Activated T-helper 1 cell treated with anti-CD3 and anti-CD28 coated beads, Interleukin-2, amount 50 U/mL, for 16 hours (primary cell): ENCODE results near the gene ZFYVE28.
"Not testable (repeated sequence)": the region's sequence is repeated elsewhere in the genome, so short reads cannot be mapped to it uniquely, and the experiment has no call there.

Experiments used
- DNase-seq, 2 donors: peaks; one replicate each; pipeline ENCODE4 v3.0.0-alpha.2; 2020; ENCODE audit warnings: low read depth in 1 of 2, low spot score in 1 of 2

The ZFYVE28 gene

GRCh38 chr4:2417765-2418649 is at the start of gene ZFYVE28:
TSS of gene ZFYVE28 (minus strand) at chr4:2418645. CDS start at chr4:2418323, 322 bp downstream.
- DNase-seq = no peak

DNA sequence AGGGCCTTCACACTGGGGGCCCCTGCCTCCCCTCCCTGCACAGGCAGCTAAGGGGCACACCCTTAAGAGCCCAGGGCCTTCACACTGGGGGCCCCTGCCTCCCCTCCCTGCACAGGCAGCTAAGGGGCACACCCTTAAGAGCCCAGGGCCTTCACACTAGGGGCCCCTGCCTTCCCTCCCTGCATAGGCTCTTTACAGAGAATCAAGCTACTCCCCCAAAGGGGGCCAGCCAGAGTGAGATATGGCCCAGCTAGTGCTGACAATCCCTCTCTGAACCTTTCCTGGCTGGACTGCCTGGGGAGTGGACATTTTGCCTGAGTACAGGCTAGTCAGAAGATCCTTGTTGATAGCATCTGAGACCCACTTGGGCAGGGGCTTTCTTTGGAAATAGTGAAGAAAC is 47.1 kb upstream of the ZFYVE28 start:
- not testable (repeated sequence) for DNase-seq

- DNase-seq = no peak
These were observed 46.6 kb upstream of the ZFYVE28 start for GRCh38 chr4:2465032-2465431.

DNA sequence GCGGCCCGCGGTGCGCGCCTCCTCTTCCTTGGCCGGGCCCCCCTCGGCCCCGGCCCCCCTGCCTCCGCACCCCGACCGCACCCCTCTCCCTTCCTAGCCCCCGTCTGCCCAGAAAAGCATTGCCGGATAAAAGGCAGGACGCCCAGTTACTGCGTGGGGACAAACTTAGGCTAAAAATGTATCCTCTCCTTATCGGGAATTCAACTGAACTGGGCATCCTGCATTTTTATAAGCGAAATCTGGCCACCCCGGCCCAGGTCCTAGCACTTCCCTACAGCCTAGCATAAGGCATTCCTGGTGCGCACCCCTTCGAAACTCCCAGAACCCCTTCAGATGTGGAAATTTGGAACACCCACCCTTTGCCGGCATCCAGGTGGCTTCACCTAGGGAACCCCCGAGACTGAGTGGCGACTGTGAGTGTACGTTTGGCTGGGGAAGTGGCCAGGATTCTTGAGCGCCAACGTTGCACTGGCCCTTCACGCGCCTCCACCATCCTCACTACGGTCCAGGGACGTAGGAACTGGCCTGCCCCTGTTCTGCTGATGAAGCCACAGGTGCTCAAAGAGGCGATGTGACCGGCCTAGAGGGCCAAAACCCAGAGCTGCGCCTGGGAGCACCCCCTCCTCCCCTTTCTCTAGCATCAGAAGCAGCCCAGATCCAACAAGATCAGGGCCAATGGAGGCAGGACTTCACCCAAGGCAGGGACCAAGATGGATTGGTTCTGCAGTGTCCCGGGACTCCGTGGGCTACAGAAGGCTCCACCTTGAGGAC is 44.7 kb upstream of the ZFYVE28 start:
- DNase-seq = no peak

GRCh38 chr4:2462218-2462991 is 44.0 kb upstream of the ZFYVE28 start:
- peak; percentile 32 to 57 for DNase-seq

DNA sequence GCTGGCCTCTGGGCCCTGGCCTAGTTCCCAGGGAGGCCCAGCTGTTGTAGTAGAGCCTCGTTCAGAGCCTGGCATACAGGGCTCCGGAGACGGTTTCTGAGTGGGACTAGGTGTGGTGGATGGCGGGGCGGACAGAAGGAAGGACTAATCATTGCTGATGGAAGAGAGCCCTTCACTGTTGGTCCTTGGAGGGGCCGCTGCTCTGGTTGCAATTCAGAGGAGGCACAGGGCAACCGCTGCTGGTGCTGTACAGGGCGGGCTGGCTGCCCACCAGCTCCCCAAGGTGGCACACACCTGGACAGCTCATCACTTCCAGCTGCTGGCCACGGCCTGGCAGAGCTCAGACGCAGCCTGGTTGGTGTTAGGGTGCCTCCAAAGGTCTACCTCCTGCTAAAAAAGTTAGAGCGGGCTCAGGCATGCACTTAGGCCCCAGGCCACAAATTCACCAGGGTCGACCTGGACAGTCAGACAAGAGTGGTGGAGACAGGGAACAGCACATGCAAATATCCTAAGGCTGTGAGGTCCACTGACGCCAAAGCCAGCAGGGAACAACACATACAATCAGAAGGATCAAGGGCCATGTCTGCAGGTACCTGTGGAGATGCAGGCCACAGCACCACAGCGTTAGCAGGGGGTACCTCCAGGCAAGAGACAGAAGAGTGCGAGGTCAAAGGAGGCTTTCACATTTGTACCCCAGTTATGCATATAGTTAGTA is 43.0 kb upstream of the ZFYVE28 start:
- no peak for DNase-seq

- DNase-seq = no peak
These were observed 41.3 kb upstream of the ZFYVE28 start for GRCh38 chr4:2459589-2460349.

DNA sequence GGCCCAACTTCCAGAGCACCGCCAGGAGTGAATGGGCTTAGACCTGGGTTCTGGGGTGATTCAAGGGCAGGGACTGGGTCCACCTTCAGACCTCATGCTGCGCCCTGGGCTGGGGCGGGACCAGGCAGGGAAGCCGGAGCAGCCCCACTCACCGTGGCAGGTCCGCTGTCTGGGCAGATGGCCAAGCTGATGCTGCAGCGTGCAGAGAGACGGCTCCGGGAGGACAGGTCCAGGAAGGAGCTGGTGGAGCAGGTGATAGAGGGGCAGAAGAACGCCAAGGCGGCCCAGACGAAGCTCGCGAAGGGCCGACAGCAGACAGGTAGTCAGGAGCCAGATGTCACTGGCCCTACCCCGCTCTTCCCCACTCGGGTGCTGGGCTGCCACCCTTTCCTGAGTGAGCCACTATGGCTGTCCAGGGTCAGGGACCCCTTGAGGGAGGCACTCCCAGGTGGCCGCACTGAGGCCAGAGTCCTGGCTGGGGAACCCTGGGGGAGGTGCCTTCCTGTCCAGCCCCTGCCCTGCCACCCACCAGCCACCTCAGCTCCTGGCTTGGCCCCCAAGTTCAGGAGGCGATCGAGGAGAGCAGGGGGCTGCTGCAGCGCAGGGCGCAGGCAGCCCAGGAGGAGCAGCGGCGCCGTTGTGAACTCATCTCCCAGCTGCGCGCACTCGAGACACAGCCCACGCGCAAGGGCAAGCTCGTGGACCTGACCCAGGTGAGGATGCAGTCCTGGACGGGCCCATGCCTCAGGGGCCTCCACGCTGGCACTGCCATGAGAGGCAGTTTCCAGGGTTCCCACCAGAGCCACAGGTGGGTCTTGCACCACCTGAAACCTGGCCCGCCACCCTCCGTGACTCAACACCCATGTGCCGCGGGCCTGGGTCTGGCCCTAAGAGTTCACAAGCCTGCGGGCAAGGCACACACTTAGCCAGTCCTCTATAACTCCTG is 40.4 kb upstream of the ZFYVE28 start:
- no peak for DNase-seq

GRCh38 chr4:2457481-2458295 is 39.2 kb upstream of the ZFYVE28 start:
- DNase-seq = no peak

- DNase-seq = no peak
These were observed 33.7 kb upstream of the ZFYVE28 start for GRCh38 chr4:2451821-2452785.

DNA sequence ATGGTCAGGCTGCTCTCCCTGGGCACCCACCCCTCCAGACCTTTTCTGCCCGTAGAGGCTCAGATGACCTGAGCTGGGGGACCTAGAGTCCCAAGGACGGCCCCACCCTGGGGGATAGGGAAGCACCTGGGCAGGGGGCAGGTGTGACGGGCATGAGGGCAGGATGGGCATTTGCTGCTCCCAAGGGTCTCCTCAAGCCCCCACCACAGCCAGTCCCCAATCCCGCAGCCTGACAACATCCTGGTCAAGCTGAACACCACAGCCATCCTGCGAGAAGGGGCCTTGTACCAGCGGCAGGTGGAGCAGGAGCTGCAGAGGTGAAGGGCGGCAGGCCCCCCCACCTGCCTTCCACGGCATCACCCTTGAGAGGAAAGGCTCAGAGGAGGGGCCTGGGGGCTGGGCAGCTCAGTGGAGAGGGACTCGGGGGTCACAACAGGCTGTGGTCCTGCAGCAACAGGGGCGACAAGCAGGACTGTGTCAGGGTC is 32.6 kb upstream of the ZFYVE28 start:
- DNase-seq = no peak

- no peak for DNase-seq
These were observed 32.1 kb upstream of the ZFYVE28 start for GRCh38 chr4:2450394-2451035.

DNA sequence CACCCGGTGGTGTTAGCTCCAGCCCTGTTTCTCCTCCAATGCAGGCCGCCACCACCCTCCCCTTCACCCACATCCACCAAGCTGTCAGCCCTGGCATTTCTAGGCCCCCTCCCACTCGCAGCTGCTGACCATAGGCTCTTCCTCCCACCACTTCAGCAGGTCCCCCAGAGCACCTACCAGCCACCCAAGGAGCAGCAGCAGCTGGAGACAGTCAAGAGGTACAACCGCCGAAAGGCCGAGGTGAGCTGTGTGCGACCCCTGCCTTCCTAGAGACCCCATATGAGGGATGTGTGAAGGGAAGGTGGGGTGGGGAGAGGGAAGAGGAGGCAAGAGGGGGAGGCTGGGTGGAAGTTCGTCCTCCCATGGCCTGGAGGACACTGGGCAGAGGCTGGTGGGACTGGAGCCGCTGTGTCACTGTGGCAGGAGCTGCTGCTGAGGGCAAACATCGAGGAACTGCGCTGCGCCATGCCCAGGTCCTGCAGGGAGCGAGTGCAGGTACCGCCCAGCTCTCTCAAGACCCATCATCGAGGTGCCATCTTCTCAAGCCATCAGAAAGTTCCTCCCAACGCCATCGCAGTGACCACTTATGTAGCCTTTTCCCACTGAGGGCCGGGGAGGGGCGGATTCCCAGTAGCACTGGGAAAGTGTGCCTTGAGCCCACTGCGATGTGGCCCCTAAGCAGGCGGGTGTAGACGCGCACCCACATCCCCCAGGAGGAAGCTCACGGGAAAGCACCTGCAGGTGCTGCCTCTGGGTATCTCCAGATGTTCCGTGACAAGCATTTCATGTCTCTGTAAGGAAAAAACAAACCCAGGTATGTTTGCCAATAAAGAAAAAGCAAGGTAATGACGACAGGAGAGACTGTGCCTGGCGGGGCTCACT is 31.3 kb upstream of the ZFYVE28 start:
- no peak for DNase-seq

- DNase-seq = no peak
These were observed 30.6 kb upstream of the ZFYVE28 start for GRCh38 chr4:2449051-2449450.

GRCh38 chr4:2448589-2448988 is 30.1 kb upstream of the ZFYVE28 start:
- DNase-seq = no peak
